HepG2 (cell line): Measurements from ENCODE around the gene GNB1. TPM values are rescaled to one million over a fixed set of nuclear protein-coding genes. Genes with fewer than 3 reads are reported as not detected.

Experiments used
- CHD4 ChIP-seq: fragments of 200-600 bp; sonication (generic); IDR thresholded peaks from 2 replicates; pipeline ENCODE4 v1.7.0; 2017; ENCODE audit warnings: mild to moderate bottlenecking, low read length, borderline replicate concordance
- ESRRA ChIP-seq: sonication (generic); formaldehyde crosslinking; IDR thresholded peaks from 2 replicates; pipeline ENCODE4 v1.5.1; 2020; ENCODE audit warnings: mild to moderate bottlenecking, low read depth, missing genetic modification reagents
- IKZF4 ChIP-seq: sonication (generic); formaldehyde crosslinking; IDR thresholded peaks from 2 replicates; pipeline ENCODE4 v1.5.1; 2020; ENCODE audit warnings: borderline replicate concordance, mild to moderate bottlenecking, low read depth, missing genetic modification reagents; ENCODE audit errors: not compliant biosample characterization
- KLF12 ChIP-seq: sonication (generic); formaldehyde crosslinking; IDR thresholded peaks from 2 replicates; pipeline ENCODE4 v1.4.0; 2020; ENCODE audit warnings: missing genetic modification reagents, borderline replicate concordance
- KLF6 ChIP-seq: IDR thresholded peaks from 2 replicates; pipeline ENCODE4 v1.8.0; 2016; ENCODE audit warnings: missing biosample characterization, missing genetic modification reagents
- KMT2B ChIP-seq: IDR thresholded peaks from 2 replicates; pipeline ENCODE4 v1.6.1; 2016; ENCODE audit warnings: missing genetic modification reagents, missing compliant biosample characterization
- NCOA5 ChIP-seq: sonication (generic); formaldehyde crosslinking; IDR thresholded peaks from 2 replicates; pipeline ENCODE4 v1.4.0; 2020; ENCODE audit warnings: missing genetic modification reagents
- NFATC3 ChIP-seq: sonication (generic); formaldehyde crosslinking; IDR thresholded peaks from 2 replicates; pipeline ENCODE4 v1.5.1; 2020; ENCODE audit warnings: mild to moderate bottlenecking, missing genetic modification reagents
- RAD21 ChIP-seq: fragments of 450-650 bp; formaldehyde crosslinking; IDR thresholded peaks from 2 replicates; pipeline ENCODE4 v1.5.0; 2020; ENCODE audit warnings: mild to moderate bottlenecking
- RBM22 ChIP-seq: fragments of 200-400 bp; formaldehyde crosslinking; optimal IDR thresholded peaks from 2 replicates; pipeline ENCODE3; 2017; ENCODE audit warnings: mild to moderate bottlenecking, low read length, moderate library complexity
- SP1 ChIP-seq, 2 experiments: fragments of 450-650 bp in 1 of 2; sonication (generic) in 1 of 2; formaldehyde crosslinking in 1 of 2; IDR thresholded peaks; 2 replicates each; pipeline versions ENCODE4 v1.4.0 to v1.6.1; 2016 to 2020; ENCODE audit warnings: missing genetic modification reagents in 1 of 2
- SP2 ChIP-seq: sonication (generic); formaldehyde crosslinking; IDR thresholded peaks from 2 replicates; pipeline ENCODE4 v1.5.1; 2020; ENCODE audit warnings: mild to moderate bottlenecking, missing genetic modification reagents
- ZNF124 ChIP-seq: sonication (generic); formaldehyde crosslinking; IDR thresholded peaks from 2 replicates; pipeline ENCODE4 v1.4.0; 2020; ENCODE audit warnings: missing genetic modification reagents
- ZNF230 ChIP-seq: sonication (generic); formaldehyde crosslinking; IDR thresholded peaks from 2 replicates; pipeline ENCODE4 v1.4.0; 2020; ENCODE audit warnings: mild to moderate bottlenecking, missing genetic modification reagents
- ZNF367 ChIP-seq: sonication (generic); formaldehyde crosslinking; IDR thresholded peaks from 2 replicates; pipeline ENCODE4 v1.4.0; 2020; ENCODE audit warnings: missing genetic modification reagents, borderline replicate concordance
- ZNF629 ChIP-seq: sonication (generic); formaldehyde crosslinking; conservative IDR thresholded peaks from 2 replicates; pipeline ENCODE4 v1.5.0; 2020; ENCODE audit warnings: missing genetic modification reagents
- ZNF644 ChIP-seq: IDR thresholded peaks from 2 replicates; pipeline ENCODE4 v1.6.1; 2016; ENCODE audit warnings: low read depth
- polyA plus RNA-seq, 8 experiments: library from polyadenylated mRNA; depleted of rRNA in 3 of 8; stranded (reverse) in 7 of 8; unstranded in 1 of 8; fragments of >200 nt; fragmentation: Illumina TruSeq in 4 of 8; extraction: Trizol in 4 of 8; gene quantifications; 2 replicates each; pipeline versions ENCODE4 v1.2.1 to v1.2.3, GENCODE V29; 2011 to 2016; ENCODE audit warnings: low read depth in 4 of 8, missing spikeins in 1 of 8, mixed read lengths in 1 of 8; ENCODE audit not compliant: insufficient read depth in 1 of 8
- total RNA-seq, 5 experiments: library from RNA; depleted of rRNA; stranded (reverse); fragments of >200 nt; fragmentation: Illumina TruSeq; extraction: Trizol; gene quantifications; 2 replicates each; pipeline ENCODE4 v1.2.3, GENCODE V29; 2016; ENCODE audit warnings: low read depth in 1 of 5
- TF ChIP-seq, protein P1 (sequence below): sonication (generic); formaldehyde crosslinking; IDR thresholded peaks from 2 replicates; pipeline ENCODE4; 2020; ENCODE audit warnings: missing genetic modification reagents, mild to moderate bottlenecking, borderline replicate concordance
- TF ChIP-seq, protein P2 (sequence below): sonication (generic); formaldehyde crosslinking; IDR thresholded peaks from 2 replicates; pipeline ENCODE4 v1.4.0; 2020; ENCODE audit warnings: mild to moderate bottlenecking, missing genetic modification reagents
- TF ChIP-seq, protein P3 (sequence below): sonication (generic); formaldehyde crosslinking; IDR thresholded peaks from 2 replicates; pipeline ENCODE4 v1.9.0; 2021; ENCODE audit warnings: missing genetic modification reagents, mild to moderate bottlenecking, borderline replicate concordance
- TF ChIP-seq, protein P4 (sequence below): sonication (generic); formaldehyde crosslinking; IDR thresholded peaks from 2 replicates; pipeline ENCODE4 v1.5.0; 2020; ENCODE audit warnings: mild to moderate bottlenecking, missing genetic modification reagents

The GNB1 gene
- total and polyA plus RNA-seq, 2 of the 13 experiments (the other 11 are each of a cell fraction or from before 2014, with no cell fraction given): 66.2 to 327 TPM

DNA sequence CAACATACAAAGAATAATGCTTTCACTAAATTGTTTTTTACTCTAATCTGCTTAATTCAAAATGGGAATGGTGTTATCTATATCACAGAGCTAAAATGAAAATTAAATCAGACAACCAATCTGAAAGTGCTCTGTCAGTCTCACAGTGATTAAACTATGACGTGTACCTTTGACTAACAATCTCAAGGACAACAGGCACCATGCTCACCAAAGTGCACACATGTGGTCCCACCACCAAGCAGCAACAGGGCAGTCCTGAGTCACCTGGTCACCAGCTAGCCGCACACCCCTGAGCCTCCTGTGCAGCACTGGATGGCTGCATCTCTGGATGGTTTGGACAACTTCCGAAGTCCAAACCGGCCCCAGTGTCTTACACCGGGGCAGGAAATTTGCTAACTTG lies 58.1 kb downstream of the GNB1 start (continued):
- TF ChIP-seq, protein P1, sequence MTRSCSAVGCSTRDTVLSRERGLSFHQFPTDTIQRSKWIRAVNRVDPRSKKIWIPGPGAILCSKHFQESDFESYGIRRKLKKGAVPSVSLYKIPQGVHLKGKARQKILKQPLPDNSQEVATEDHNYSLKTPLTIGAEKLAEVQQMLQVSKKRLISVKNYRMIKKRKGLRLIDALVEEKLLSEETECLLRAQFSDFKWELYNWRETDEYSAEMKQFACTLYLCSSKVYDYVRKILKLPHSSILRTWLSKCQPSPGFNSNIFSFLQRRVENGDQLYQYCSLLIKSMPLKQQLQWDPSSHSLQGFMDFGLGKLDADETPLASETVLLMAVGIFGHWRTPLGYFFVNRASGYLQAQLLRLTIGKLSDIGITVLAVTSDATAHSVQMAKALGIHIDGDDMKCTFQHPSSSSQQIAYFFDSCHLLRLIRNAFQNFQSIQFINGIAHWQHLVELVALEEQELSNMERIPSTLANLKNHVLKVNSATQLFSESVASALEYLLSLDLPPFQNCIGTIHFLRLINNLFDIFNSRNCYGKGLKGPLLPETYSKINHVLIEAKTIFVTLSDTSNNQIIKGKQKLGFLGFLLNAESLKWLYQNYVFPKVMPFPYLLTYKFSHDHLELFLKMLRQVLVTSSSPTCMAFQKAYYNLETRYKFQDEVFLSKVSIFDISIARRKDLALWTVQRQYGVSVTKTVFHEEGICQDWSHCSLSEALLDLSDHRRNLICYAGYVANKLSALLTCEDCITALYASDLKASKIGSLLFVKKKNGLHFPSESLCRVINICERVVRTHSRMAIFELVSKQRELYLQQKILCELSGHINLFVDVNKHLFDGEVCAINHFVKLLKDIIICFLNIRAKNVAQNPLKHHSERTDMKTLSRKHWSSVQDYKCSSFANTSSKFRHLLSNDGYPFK (CRISPR knock-in tag): no peak
- no peak for TF ChIP-seq IKZF4
- 0 out of 2 replicates have a peak, but pooled peaks have one; percentile 19 for TF ChIP-seq ZNF644 (CRISPR knock-in tag)
- TF ChIP-seq, protein P2, sequence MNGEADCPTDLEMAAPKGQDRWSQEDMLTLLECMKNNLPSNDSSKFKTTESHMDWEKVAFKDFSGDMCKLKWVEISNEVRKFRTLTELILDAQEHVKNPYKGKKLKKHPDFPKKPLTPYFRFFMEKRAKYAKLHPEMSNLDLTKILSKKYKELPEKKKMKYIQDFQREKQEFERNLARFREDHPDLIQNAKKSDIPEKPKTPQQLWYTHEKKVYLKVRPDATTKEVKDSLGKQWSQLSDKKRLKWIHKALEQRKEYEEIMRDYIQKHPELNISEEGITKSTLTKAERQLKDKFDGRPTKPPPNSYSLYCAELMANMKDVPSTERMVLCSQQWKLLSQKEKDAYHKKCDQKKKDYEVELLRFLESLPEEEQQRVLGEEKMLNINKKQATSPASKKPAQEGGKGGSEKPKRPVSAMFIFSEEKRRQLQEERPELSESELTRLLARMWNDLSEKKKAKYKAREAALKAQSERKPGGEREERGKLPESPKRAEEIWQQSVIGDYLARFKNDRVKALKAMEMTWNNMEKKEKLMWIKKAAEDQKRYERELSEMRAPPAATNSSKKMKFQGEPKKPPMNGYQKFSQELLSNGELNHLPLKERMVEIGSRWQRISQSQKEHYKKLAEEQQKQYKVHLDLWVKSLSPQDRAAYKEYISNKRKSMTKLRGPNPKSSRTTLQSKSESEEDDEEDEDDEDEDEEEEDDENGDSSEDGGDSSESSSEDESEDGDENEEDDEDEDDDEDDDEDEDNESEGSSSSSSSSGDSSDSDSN: 0 out of 2 replicates have a peak, but pooled peaks have one; percentile 38
- TF ChIP-seq NFATC3 (CRISPR knock-in tag): no peak
- no peak for TF ChIP-seq RBM22
- TF ChIP-seq CHD4: no peak
- TF ChIP-seq, protein P3, sequence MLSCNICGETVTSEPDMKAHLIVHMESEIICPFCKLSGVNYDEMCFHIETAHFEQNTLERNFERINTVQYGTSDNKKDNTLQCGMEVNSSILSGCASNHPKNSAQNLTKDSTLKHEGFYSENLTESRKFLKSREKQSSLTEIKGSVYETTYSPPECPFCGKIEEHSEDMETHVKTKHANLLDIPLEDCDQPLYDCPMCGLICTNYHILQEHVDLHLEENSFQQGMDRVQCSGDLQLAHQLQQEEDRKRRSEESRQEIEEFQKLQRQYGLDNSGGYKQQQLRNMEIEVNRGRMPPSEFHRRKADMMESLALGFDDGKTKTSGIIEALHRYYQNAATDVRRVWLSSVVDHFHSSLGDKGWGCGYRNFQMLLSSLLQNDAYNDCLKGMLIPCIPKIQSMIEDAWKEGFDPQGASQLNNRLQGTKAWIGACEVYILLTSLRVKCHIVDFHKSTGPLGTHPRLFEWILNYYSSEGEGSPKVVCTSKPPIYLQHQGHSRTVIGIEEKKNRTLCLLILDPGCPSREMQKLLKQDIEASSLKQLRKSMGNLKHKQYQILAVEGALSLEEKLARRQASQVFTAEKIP (CRISPR knock-in tag): no peak
- no peak for TF ChIP-seq ZNF629 (CRISPR knock-in tag)
- TF ChIP-seq, protein P4, sequence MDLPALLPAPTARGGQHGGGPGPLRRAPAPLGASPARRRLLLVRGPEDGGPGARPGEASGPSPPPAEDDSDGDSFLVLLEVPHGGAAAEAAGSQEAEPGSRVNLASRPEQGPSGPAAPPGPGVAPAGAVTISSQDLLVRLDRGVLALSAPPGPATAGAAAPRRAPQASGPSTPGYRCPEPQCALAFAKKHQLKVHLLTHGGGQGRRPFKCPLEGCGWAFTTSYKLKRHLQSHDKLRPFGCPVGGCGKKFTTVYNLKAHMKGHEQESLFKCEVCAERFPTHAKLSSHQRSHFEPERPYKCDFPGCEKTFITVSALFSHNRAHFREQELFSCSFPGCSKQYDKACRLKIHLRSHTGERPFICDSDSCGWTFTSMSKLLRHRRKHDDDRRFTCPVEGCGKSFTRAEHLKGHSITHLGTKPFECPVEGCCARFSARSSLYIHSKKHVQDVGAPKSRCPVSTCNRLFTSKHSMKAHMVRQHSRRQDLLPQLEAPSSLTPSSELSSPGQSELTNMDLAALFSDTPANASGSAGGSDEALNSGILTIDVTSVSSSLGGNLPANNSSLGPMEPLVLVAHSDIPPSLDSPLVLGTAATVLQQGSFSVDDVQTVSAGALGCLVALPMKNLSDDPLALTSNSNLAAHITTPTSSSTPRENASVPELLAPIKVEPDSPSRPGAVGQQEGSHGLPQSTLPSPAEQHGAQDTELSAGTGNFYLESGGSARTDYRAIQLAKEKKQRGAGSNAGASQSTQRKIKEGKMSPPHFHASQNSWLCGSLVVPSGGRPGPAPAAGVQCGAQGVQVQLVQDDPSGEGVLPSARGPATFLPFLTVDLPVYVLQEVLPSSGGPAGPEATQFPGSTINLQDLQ: no peak
- TF ChIP-seq ZNF230 (CRISPR knock-in tag): no peak
- TF ChIP-seq SP2 (CRISPR knock-in tag): no peak
- TF ChIP-seq RAD21: no peak
- no peak for TF ChIP-seq ZNF367 (CRISPR knock-in tag)
- TF ChIP-seq NCOA5 (CRISPR knock-in tag): no peak
- TF ChIP-seq KLF12 (CRISPR knock-in tag): no peak
- TF ChIP-seq ZNF124 (CRISPR knock-in tag): no peak
- TF ChIP-seq KLF6 (CRISPR knock-in tag): no peak
- TF ChIP-seq KMT2B (CRISPR knock-in tag): no peak
- no peak for TF ChIP-seq SP1 (IDR thresholded peaks at IDR 0.05)
- TF ChIP-seq SP1 (CRISPR knock-in tag; IDR thresholded peaks at IDR 0.05): no peak
- no peak for TF ChIP-seq ESRRA (CRISPR knock-in tag)
